HL-60 (cell line): ENCODE results near the gene THAP9.

Source experiments
- DNase-seq, 2 experiments: peaks; one replicate each; pipeline ENCODE4 v3.0.0-alpha.2; 2010 to 2020; ENCODE audit warnings: low read depth in 1 of 2, low spot score in 1 of 2
- H3K27ac ChIP-seq: fragments of 250-450 bp; sonication (Bioruptor Pico); replicated peaks from 2 replicates; pipeline ENCODE4 v1.5.1; 2020; ENCODE audit warnings: mild to moderate bottlenecking, moderate library complexity
- H3K27me3 ChIP-seq: fragments of 250-450 bp; sonication (Bioruptor Pico); 2 replicates; pipeline ENCODE4 v1.5.1; 2021; ENCODE audit warnings: mild to moderate bottlenecking, moderate library complexity; ENCODE audit not compliant: insufficient read depth, poor library complexity, severe bottlenecking
- H3K4me3 ChIP-seq: replicated peaks from 2 replicates; pipeline ENCODE4 v1.5.1; 2011; ENCODE audit warnings: mild to moderate bottlenecking, control low read depth, low read length; ENCODE audit not compliant: insufficient read depth
- CTCF ChIP-seq: IDR thresholded peaks from one replicate; pipeline ENCODE4 v1.5.1; 2011; ENCODE audit warnings: low read length, control low read depth, inconsistent platforms; ENCODE audit not compliant: insufficient read depth
- GABPA ChIP-seq: IDR thresholded peaks from 2 replicates; pipeline ENCODE4 v1.6.1; 2012; ENCODE audit warnings: low read depth
- POLR2AphosphoS5 ChIP-seq: IDR thresholded peaks from 2 replicates; pipeline ENCODE4 v1.6.1; 2012; ENCODE audit warnings: low read depth
- REST ChIP-seq: IDR thresholded peaks from 2 replicates; pipeline ENCODE4 v1.6.1; 2012; ENCODE audit warnings: low read depth; ENCODE audit not compliant: insufficient replicate concordance
- SPI1 ChIP-seq: IDR thresholded peaks from 2 replicates; pipeline ENCODE4 v1.6.1; 2012; ENCODE audit warnings: low read depth, mild to moderate bottlenecking, borderline replicate concordance

THAP9 gene

GRCh38 chr4:82939414-82939813 is 38.9 kb downstream of the THAP9 start:
- TF ChIP-seq SPI1 = no peak
- no peak for TF ChIP-seq POLR2AphosphoS5
- no peak for TF ChIP-seq GABPA
- TF ChIP-seq REST = no peak
- TF ChIP-seq CTCF = no peak
- Histone ChIP-seq H3K27me3 (no peaks in the 10 kb centered on the region), H3K4me3 (no peak overlapping the region), H3K27ac (no peak overlapping the region)
- no peak for DNase-seq

DNA sequence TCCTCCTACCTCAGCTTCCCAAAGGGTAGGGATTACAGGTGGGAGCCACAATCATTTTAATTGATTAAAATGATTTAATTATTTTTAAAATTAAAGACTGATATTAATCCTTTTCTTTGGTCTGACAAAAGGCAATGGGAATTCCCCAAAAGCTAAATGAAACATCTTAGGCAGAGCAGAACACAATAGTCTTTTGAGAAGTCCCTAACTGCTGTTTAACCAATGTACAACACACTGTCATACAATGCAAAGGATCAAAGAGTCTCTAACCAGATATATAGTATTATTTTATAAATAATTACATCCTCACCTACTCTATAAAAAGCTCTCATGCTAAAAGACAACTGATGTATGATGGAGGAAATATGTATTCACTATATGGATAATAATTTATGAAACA is 47.0 kb downstream of the THAP9 start:
- Histone ChIP-seq H3K27ac (no peak overlapping the region), H3K27me3 (no peaks in the 10 kb centered on the region), H3K4me3 (no peak overlapping the region)
- no peak for DNase-seq
- TF ChIP-seq CTCF (no peak), POLR2AphosphoS5 (no peak), SPI1 (no peak), GABPA (no peak), REST (no peak)

- no peak for DNase-seq
- Histone ChIP-seq H3K27me3 (no peaks in the 10 kb centered on the region), H3K27ac (no peak overlapping the region), H3K4me3 (no peak overlapping the region)
- TF ChIP-seq GABPA (no peak), SPI1 (no peak), CTCF (no peak), POLR2AphosphoS5 (no peak), REST (no peak)
Observed at GRCh38 chr4:82948647-82949204, 48.2 kb downstream of the THAP9 start.
